ENCODE data around the gene CACNG8. TPM values are rescaled to one million over a fixed set of nuclear protein-coding genes. Genes with fewer than 3 reads are reported as not detected.
"Not testable (repeated sequence)": the region's sequence is repeated elsewhere in the genome, so short reads cannot be mapped to it uniquely, and the experiment has no call there.

CACNG8 gene
- total RNA-seq, 2 donors from 2014 or later = 0.04 to 0.24 TPM

GRCh38 chr19:53942001-53942786 is 20.5 kb upstream of the CACNG8 start:
- TF ChIP-seq CTCF (IDR thresholded peaks at IDR 0.05) = no peak
- Histone ChIP-seq H3K36me3 (no peaks in the 10 kb centered on the region), H3K27me3 (peaks cover 4 to 12% of the 10 kb centered on the region in 2 donors), H3K4me3 (no peak overlapping the region), H3K4me1 (no peaks in the 10 kb centered on the region), H3K9me3 (no peaks in the 10 kb centered on the region), H3K27ac (no peak overlapping the region)
- no peak for DNase-seq (ENCODE audit: low spot score)

- H3K4me1 ChIP-seq = no peaks in the 10 kb centered on the region
- no peak overlapping the region for H3K4me3 ChIP-seq
- H3K9me3 ChIP-seq = no peaks in the 10 kb centered on the region
- no peak for TF ChIP-seq CTCF (IDR thresholded peaks at IDR 0.05)
- DNase-seq (ENCODE audit: low spot score) = no peak
- H3K27me3 ChIP-seq = peaks cover 4 to 12% of the 10 kb centered on the region in 2 donors
- no peaks in the 10 kb centered on the region for H3K36me3 ChIP-seq
- no peak overlapping the region for H3K27ac ChIP-seq
These were observed 18.3 kb upstream of the CACNG8 start for GRCh38 chr19:53944416-53944815.

DNA sequence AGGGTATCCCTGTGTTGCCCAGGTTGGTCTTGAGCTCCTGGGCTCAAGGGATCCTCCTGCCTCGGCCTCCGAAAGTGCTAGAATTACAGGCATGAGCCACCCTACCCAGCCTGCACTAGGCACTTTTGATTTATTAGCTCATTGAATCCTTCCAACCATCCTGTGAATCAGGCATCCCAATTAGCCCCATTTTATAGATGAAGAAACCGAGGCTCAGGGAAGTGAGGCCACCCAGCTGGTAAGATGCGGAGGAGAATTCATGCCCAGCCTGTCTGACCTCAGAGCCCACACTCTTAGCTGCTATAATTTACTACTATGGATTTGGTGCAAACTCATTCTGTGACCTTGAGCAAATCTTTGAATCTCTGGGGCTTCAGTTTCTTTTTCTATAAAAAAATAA is 17.8 kb upstream of the CACNG8 start:
- Histone ChIP-seq H3K27me3 (peaks cover 4 to 12% of the 10 kb centered on the region in 2 donors), H3K27ac (no peak overlapping the region)
- TF ChIP-seq CTCF (IDR thresholded peaks at IDR 0.05) = no peak

DNA sequence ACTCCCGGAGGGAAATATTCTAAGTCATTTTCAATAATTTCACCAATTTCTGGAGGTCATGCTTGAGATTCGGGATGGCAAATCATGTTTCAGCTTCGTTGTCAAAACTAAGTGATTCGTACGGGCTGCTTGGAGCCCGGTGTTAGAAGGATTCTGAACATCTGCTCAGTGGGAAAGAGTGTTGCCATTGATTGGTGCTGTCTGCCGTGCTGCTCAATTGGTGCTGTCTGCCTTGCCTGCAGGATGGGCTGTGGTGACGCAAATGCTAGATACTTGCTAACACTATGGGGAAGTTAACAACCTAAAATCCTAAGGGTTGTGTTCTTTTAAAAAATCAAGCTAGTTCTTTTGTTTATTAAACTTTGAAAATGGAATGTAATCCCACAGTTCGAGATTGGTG is 17.3 kb upstream of the CACNG8 start:
- Histone ChIP-seq H3K9me3 (no peaks in the 10 kb centered on the region), H3K27ac (no peak overlapping the region), H3K36me3 (no peaks in the 10 kb centered on the region), H3K4me1 (no peaks in the 10 kb centered on the region), H3K27me3 (peaks cover 4 to 12% of the 10 kb centered on the region in 2 donors), H3K4me3 (no peak overlapping the region)
- no peak for TF ChIP-seq CTCF (IDR thresholded peaks at IDR 0.05)
- no peak for DNase-seq (ENCODE audit: low spot score)

More for the DNA sequence above, 17.8 kb upstream of the CACNG8 start:
- Histone ChIP-seq H3K4me3 (no peak overlapping the region), H3K9me3 (no peaks in the 10 kb centered on the region), H3K4me1 (no peaks in the 10 kb centered on the region), H3K36me3 (no peaks in the 10 kb centered on the region)
- no peak for DNase-seq (ENCODE audit: low spot score)

DNA sequence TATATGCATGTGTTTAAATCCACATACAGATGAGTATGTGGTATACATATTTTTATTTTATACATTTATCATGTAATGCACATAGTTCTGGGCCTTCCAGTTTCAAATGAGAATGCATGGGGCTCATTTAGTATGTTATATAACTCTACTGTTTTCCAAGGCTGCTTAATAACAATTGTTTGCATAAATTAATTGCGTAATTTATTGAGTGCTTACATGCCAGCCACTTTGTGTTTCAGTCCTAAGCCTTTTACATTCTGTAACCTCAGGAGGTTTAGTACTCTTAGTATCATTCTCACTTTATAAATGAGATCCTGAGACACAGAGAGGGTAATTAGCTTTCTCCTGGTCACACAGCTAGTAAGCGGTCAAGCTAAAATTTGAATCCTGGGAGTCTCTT is 16.7 kb upstream of the CACNG8 start:
- Histone ChIP-seq H3K9me3 (no peaks in the 10 kb centered on the region), H3K36me3 (no peaks in the 10 kb centered on the region), H3K4me3 (no peak overlapping the region), H3K4me1 (no peaks in the 10 kb centered on the region), H3K27ac (no peak overlapping the region), H3K27me3 (peaks cover 4 to 12% of the 10 kb centered on the region in 2 donors)
- TF ChIP-seq CTCF (IDR thresholded peaks at IDR 0.05) = no peak
- no peak for DNase-seq (ENCODE audit: low spot score)

- no peak overlapping the region for H3K4me3 ChIP-seq
- peaks cover 4% of the 10 kb centered on the region in 2 donors for H3K27me3 ChIP-seq
- no peaks in the 10 kb centered on the region for H3K9me3 ChIP-seq
- no peak overlapping the region for H3K27ac ChIP-seq
- no peak for DNase-seq (ENCODE audit: low spot score)
- no peaks in the 10 kb centered on the region for H3K4me1 ChIP-seq
- no peak for TF ChIP-seq CTCF (IDR thresholded peaks at IDR 0.05)
- H3K36me3 ChIP-seq = no peaks in the 10 kb centered on the region
These were observed 15.1 kb upstream of the CACNG8 start for GRCh38 chr19:53947624-53948023.

- not testable (repeated sequence) for H3K36me3 ChIP-seq; DNase-seq (ENCODE audit: low spot score); H3K27ac ChIP-seq; H3K27me3 ChIP-seq; H3K4me1 ChIP-seq; H3K4me3 ChIP-seq; H3K9me3 ChIP-seq
These were observed 14.1 kb upstream of the CACNG8 start for GRCh38 chr19:53948611-53949010.

Data from right atrium auricular region (tissue), 2 donors.